Stimulated activated CD8-positive, alpha-beta memory T cell treated with anti-CD3 and anti-CD28 coated beads, Interleukin-12 subunit alpha, Interleukin-12 subunit beta, amount 100 ng/mL, for 4 hours (primary cell): ENCODE results near the gene HNRNPM.
A peak's percentile ranks its signal among the peaks of the same experiment; 100 is the strongest.
"Not testable (repeated sequence)": the region's sequence is repeated elsewhere in the genome, so short reads cannot be mapped to it uniquely, and the experiment has no call there.

Source experiments
- DNase-seq: peaks from one replicate; pipeline ENCODE4 v3.0.0-alpha.2; 2020; ENCODE audit warnings: low read depth

HNRNPM gene

DNA sequence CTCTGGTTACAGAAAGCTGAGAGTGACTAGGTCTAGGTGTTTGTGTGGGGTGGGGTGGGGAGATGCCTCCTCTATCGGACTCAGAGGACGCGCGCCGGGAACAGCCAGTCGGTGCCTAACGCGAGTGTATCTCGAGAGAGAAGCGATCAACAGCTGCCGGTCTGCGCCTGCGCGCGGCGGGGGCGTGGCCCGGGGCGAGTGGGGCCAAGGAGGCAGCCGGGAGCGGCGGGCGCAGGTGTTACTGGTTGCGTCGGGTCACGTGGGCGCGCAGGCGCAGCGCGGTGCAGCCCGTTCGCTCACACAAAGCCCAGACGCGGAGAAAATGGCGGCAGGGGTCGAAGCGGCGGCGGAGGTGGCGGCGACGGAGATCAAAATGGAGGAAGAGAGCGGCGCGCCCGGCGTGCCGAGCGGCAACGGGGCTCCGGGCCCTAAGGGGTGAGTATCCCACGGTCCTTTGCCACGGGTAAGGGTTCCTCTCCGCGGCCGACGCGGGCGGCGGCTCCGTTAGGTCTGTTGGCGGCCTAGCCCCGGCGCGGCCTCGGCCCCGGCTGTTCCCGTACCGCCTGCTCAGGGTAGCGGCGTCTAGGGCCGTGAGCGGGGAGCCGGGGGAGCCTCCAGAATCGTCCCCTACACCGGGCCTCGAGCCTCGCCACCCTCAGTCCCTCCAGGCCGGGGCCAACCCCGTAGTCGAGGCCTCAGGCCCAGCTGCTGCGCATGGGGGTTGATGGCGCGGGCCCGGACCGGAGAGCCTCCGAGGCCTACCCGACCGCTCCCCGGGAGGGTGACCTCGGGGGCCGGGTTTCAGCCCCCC, at the start of gene HNRNPM:
HNRNPM (plus strand) TSS at position 299 of the 811 bp plus-strand sequence; CDS start at position 323, 24 bp downstream.
- peak; percentile 100 for DNase-seq

GRCh38 chr19:8395621-8396082, 49.1 kb upstream of the HNRNPM start:
- DNase-seq = no peak

- no peak for DNase-seq
These were observed 48.6 kb upstream of the HNRNPM start for GRCh38 chr19:8396185-8396562.

- peak; percentile 45 for DNase-seq
These were observed 48.1 kb upstream of the HNRNPM start for GRCh38 chr19:8396563-8397203.

DNA sequence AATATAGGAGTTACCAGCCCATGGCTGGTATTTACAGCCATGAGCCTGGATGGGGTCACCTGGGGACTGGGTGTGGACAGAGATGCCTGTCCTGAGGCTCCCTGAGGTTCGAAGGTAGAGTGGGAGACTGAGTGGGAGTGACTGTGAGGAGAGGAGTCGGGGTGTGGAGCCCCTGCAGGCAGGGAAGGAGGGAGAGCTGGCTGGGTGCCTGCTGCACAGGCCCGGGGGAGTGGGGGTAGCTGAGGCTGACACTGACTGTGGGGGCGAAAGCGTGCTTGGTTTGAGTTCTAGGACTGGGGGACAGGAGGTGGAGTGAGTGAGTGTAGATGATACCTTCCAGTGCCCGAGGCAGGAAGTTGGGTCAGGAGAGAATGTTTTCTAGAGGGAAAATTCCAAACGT, 47.5 kb upstream of the HNRNPM start:
- no peak for DNase-seq

- no peak for DNase-seq
These were observed 46.9 kb upstream of the HNRNPM start for GRCh38 chr19:8397746-8398310.

- no peak for DNase-seq
These were observed 46.4 kb upstream of the HNRNPM start for GRCh38 chr19:8398311-8398771.

DNA sequence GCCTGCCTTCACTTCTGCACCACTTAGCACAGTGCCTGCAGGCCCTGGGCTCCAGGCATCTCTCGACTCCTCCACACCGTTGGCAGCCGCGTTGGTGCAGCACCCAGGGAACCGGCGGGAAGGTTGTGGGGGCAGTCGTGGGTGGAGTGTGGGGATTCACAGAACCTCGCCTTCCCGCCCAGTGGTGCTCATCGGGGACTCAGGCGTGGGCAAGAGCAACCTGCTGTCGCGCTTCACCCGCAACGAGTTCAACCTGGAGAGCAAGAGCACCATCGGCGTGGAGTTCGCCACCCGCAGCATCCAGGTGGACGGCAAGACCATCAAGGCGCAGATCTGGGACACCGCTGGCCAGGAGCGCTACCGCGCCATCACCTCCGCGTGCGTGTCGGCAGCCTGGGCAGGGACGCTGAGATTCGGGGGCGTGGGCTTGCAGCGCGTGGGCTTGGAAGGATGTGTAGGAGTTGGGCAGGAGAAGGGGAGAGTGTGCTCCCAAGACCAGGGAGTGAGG, 45.0 kb upstream of the HNRNPM start:
- DNase-seq = no peak

GRCh38 chr19:8401981-8402411, 42.8 kb upstream of the HNRNPM start:
- no peak for DNase-seq

GRCh38 chr19:8403098-8403819, 41.5 kb upstream of the HNRNPM start:
- no peak for DNase-seq

- no peak for DNase-seq
These were observed 41.0 kb upstream of the HNRNPM start for GRCh38 chr19:8403820-8404109.

GRCh38 chr19:8404391-8405151, 40.2 kb upstream of the HNRNPM start:
- DNase-seq = no peak

DNA sequence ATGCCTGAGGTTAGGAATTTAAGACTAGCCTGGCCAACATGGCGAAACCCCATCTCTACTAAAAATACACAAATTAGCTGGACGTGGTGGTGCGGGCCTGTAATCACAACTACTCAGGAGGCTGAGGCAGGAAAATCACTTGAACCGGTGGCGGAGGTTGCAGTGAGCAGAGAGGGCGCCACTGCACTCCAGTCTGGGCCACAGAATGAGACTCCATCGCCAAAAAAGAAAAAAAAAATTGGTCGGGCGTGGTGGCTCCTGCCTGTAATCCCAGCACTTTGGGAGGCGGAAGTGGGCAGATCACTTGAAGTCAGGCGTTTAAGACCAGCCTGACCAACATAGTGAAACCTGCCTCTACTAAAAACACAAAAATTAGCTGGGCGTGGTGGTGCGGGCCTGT, 34.1 kb upstream of the HNRNPM start:
- DNase-seq = not testable (repeated sequence)

DNA sequence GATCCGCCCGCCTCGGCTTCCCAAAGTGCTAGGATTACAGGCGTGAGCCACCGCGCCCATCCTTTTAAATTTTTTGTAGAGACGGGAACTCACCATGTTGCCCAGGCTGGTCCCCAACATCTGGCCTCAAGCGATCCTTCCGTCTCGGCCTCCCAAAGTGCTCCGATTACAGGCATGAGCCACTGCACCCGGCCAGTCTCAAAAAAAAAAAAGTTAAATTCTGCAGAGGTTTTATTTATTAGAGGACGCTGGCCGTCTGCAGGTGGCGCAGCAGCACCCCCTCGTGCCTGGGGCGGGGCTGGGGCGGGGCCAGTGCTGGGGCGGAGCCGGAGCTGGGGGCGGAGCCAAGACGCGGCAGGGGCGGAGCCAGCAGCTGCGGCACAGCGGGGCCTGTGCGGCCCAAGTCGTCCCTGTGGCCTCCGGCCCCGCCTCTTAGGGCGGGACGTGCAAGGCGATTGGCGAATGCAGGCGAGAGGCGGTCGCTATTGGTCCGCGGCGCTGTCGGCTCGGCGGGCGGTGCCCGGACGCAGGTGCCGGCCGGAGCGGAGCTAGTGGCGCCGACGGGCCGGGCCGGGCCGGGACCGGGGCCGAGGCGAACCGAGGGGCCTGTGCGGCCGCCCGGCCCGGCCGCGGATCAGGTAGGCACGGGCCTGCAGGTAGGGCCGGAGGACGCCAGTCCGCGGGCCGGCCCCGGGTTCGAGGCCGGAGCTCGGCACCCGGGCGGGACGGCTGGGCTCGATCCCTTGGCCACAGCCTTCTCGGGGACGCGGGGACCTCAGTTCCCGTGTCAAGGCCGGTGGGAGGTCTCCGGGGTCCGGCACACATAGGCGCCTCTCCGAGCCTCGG, 31.8 kb upstream of the HNRNPM start, which contains the start of gene MARCHF2:
MARCHF2 (plus strand) TSS at position 523 of the 846 bp plus-strand sequence. CDS start 8,536 bp downstream, outside the sequence.
- peak; percentile 96 for DNase-seq

- DNase-seq = no peak
These were observed 31.2 kb upstream of the HNRNPM start for GRCh38 chr19:8413629-8413995.

- no peak for DNase-seq
These were observed 28.0 kb upstream of the HNRNPM start for GRCh38 chr19:8416796-8417195.

DNA sequence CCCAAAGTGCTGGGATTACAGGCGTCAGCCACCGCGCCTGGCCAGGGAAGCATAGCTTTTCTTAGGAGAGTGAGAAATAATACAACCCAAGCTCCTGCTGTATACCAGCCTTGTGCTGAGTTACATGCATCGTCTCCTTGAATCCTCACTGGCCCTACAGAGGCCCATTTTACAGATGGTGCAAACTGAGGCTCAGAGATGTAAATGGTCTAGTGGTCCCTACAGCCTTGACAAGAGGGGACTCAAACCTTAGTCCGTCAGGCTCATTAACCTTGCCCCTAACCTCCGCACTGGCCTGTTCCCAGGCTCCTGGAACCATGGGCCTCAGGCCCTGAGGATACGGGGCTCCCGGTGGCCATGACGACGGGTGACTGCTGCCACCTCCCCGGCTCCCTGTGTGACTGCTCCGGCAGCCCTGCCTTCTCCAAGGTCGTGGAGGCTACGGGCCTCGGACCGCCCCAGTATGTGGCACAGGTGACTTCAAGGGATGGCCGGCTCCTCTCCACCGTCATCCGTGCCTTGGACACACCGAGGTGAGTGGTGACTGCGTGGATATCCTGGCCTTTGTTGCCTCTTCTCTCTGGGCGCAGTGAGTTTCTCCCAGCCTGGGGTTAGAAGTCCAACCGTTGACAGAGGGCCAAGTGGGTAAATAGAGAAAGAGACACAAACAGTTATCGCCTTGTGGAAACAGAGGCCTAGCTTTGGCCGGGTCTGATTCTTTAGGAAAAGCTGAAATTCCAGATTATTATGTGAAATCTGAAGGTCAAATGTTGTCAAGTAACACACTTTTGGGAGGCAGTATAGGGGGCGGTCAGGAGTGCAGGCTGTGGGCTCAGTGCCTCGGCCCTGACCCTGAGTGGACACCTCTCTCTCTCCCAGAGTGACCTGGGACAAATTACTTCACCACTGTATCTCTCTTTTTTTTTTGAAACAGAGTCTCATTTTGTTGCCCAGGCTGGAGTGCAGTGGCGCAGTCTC, 23.0 kb upstream of the HNRNPM start:
- no peak for DNase-seq

GRCh38 chr19:8423817-8424223, 21.0 kb upstream of the HNRNPM start:
- DNase-seq = no peak

- DNase-seq = not testable (repeated sequence)
These were observed 19.4 kb upstream of the HNRNPM start for GRCh38 chr19:8425331-8425730.
